Stimulated activated naive B cell treated with anti-CD40 and anti-IgM and Interleukin-4, amounts not matched to agents 10 μg/mL and 1 μg/mL and 100 μg/mL, for 72 hours (primary cell): Measurements from ENCODE around the gene GPR55.

Source experiments
- ATAC-seq, 2 donors: fragments of 150-1000 bp; cut with Tn5 transposase; replicated peaks; 2 replicates each; pipeline ENCODE4 v1.10.0; 2021; ENCODE audit warnings: moderate library complexity in 1 of 2
- DNase-seq: peaks from one replicate; pipeline ENCODE4 v3.0.0; 2021
- H3K27ac Mint-ChIP-seq: one replicate; pipeline ENCODE4 v1.8.0; 2022; ENCODE audit warnings: mild to moderate bottlenecking, mixed read lengths
- H3K27me3 Mint-ChIP-seq, 2 donors: one replicate each; pipeline ENCODE4 v1.8.0; 2022; ENCODE audit warnings: mixed read lengths in 2 of 2
- H3K36me3 Mint-ChIP-seq, 2 donors: one replicate each; pipeline ENCODE4 v1.8.0; 2022; ENCODE audit warnings: mixed read lengths in 2 of 2, mild to moderate bottlenecking in 1 of 2
- H3K4me1 Mint-ChIP-seq, 2 donors: one replicate each; pipeline ENCODE4 v1.8.0; 2022; ENCODE audit warnings: mixed read lengths in 2 of 2, mild to moderate bottlenecking in 1 of 2
- H3K4me3 Mint-ChIP-seq, 2 donors: one replicate each; pipeline ENCODE4 v1.8.0; 2022; ENCODE audit warnings: mild to moderate bottlenecking in 2 of 2, mixed read lengths in 2 of 2, moderate library complexity in 1 of 2
- H3K9me3 Mint-ChIP-seq, 2 donors: one replicate each; pipeline ENCODE4 v1.8.0; 2022; ENCODE audit warnings: mixed read lengths in 2 of 2, mild to moderate bottlenecking in 1 of 2

The GPR55 gene

GRCh38 chr2:230956827-230957755 lies 32.0 kb upstream of the GPR55 start:
- Mint-ChIP-seq H3K27ac (peak overlapping the region; percentile 91), H3K36me3 (no peaks in the 10 kb centered on the region), H3K9me3 (no peaks in the 10 kb centered on the region), H3K4me3 (peak overlapping the region; percentile 82 to 85), H3K4me1 (peaks cover 13 to 25% of the 10 kb centered on the region in 2 donors), H3K27me3 (peaks cover 42 to 72% of the 10 kb centered on the region in 2 donors)
- ATAC-seq (peak; percentile 80 to 87), DNase-seq (peak; percentile 31)

GRCh38 chr2:230955163-230955737 lies 30.2 kb upstream of the GPR55 start:
- Mint-ChIP-seq H3K4me3 (no peak overlapping the region), H3K4me1 (peaks cover 14 to 29% of the 10 kb centered on the region in 2 donors), H3K27ac (no peak overlapping the region), H3K36me3 (no peaks in the 10 kb centered on the region), H3K9me3 (no peaks in the 10 kb centered on the region), H3K27me3 (peaks cover 33 to 55% of the 10 kb centered on the region in 2 donors)
- DNase-seq (no peak), ATAC-seq (no peak)

GRCh38 chr2:230954746-230955145 lies 29.7 kb upstream of the GPR55 start:
- Mint-ChIP-seq H3K27me3 (peaks cover 28 to 50% of the 10 kb centered on the region in 2 donors), H3K36me3 (no peaks in the 10 kb centered on the region)

GRCh38 chr2:230953845-230954244 lies 28.8 kb upstream of the GPR55 start:
- ATAC-seq, result peak; percentile 30 to 59
- Mint-ChIP-seq H3K36me3 (no peaks in the 10 kb centered on the region), H3K4me3 (no peak overlapping the region), H3K27ac (peak overlapping the region; percentile 63), H3K4me1 (peaks cover 14 to 31% of the 10 kb centered on the region in 2 donors), H3K9me3 (no peaks in the 10 kb centered on the region), H3K27me3 (peaks cover 25 to 41% of the 10 kb centered on the region in 2 donors)
- peak; percentile 20 for DNase-seq

More at GRCh38 chr2:230954746-230955145, 29.7 kb upstream of the GPR55 start:
- H3K4me3 Mint-ChIP-seq, result no peak overlapping the region
- H3K4me1 Mint-ChIP-seq, result peaks cover 14 to 31% of the 10 kb centered on the region in 2 donors
- DNase-seq, result no peak
- H3K27ac Mint-ChIP-seq, result no peak overlapping the region
- ATAC-seq, result no peak
- H3K9me3 Mint-ChIP-seq, result no peaks in the 10 kb centered on the region

GRCh38 chr2:230952226-230952956 lies 27.3 kb upstream of the GPR55 start:
- ATAC-seq (no peak), DNase-seq (no peak)
- Mint-ChIP-seq H3K27me3 (peaks cover 15 to 29% of the 10 kb centered on the region in 2 donors), H3K27ac (no peak overlapping the region), H3K9me3 (no peaks in the 10 kb centered on the region), H3K4me1 (peaks cover 17 to 32% of the 10 kb centered on the region in 2 donors), H3K36me3 (no peaks in the 10 kb centered on the region), H3K4me3 (no peak overlapping the region)

- Mint-ChIP-seq H3K9me3 (no peaks in the 10 kb centered on the region), H3K4me1 (peaks cover 12 to 23% of the 10 kb centered on the region in 2 donors), H3K27me3 (peaks cover 6 to 20% of the 10 kb centered on the region in 2 donors), H3K4me3 (no peak overlapping the region), H3K36me3 (no peaks in the 10 kb centered on the region), H3K27ac (no peak overlapping the region)
- no peak for DNase-seq
- ATAC-seq, result no peak
Observed at GRCh38 chr2:230951396-230951795, 26.4 kb upstream of the GPR55 start.

GRCh38 chr2:230950874-230951339 lies 25.9 kb upstream of the GPR55 start:
- H3K4me1 Mint-ChIP-seq, result peaks cover 12 to 23% of the 10 kb centered on the region in 2 donors
- no peak for ATAC-seq
- H3K27ac Mint-ChIP-seq, result peak overlapping the region; percentile 44
- DNase-seq, result no peak
- H3K27me3 Mint-ChIP-seq, result peaks cover 6 to 20% of the 10 kb centered on the region in 2 donors
- H3K9me3 Mint-ChIP-seq, result no peaks in the 10 kb centered on the region
- no peak overlapping the region for H3K4me3 Mint-ChIP-seq
- no peaks in the 10 kb centered on the region for H3K36me3 Mint-ChIP-seq

GRCh38 chr2:230949966-230950873 lies 25.2 kb upstream of the GPR55 start:
- Mint-ChIP-seq H3K9me3 (no peaks in the 10 kb centered on the region), H3K27ac (peak overlapping the region; percentile 44), H3K27me3 (peaks cover 3 to 16% of the 10 kb centered on the region in 2 donors), H3K4me3 (no peak overlapping the region), H3K36me3 (no peaks in the 10 kb centered on the region), H3K4me1 (peaks cover 10 to 23% of the 10 kb centered on the region in 2 donors)
- no peak for DNase-seq
- peak; percentile 51 to 73 for ATAC-seq

GRCh38 chr2:230947908-230948365 lies 22.9 kb upstream of the GPR55 start:
- H3K4me3 Mint-ChIP-seq, result no peak overlapping the region
- ATAC-seq (peak in 1 of 2 donors; percentile 38), DNase-seq (no peak)
- no peak overlapping the region for H3K27ac Mint-ChIP-seq
- H3K27me3 Mint-ChIP-seq, result peaks cover under 1 to 18% of the 10 kb centered on the region in 2 donors
- H3K4me1 Mint-ChIP-seq, result peaks cover 11 to 24% of the 10 kb centered on the region in 2 donors
- H3K9me3 Mint-ChIP-seq, result no peaks in the 10 kb centered on the region
- H3K36me3 Mint-ChIP-seq, result no peaks in the 10 kb centered on the region

GRCh38 chr2:230947235-230947576 lies 22.2 kb upstream of the GPR55 start:
- H3K9me3 Mint-ChIP-seq, result no peaks in the 10 kb centered on the region
- no peak overlapping the region for H3K27ac Mint-ChIP-seq
- H3K4me1 Mint-ChIP-seq, result peaks cover 13 to 24% of the 10 kb centered on the region in 2 donors
- ATAC-seq, result no peak
- no peak for DNase-seq
- H3K4me3 Mint-ChIP-seq, result no peak overlapping the region
- peaks cover 5 to 19% of the 10 kb centered on the region in 2 donors for H3K27me3 Mint-ChIP-seq
- no peaks in the 10 kb centered on the region for H3K36me3 Mint-ChIP-seq

GRCh38 chr2:230946429-230947234 lies 21.6 kb upstream of the GPR55 start:
- H3K4me1 Mint-ChIP-seq, result peaks cover 13 to 24% of the 10 kb centered on the region in 2 donors
- no peaks in the 10 kb centered on the region for H3K9me3 Mint-ChIP-seq
- H3K27me3 Mint-ChIP-seq, result peaks cover 10 to 25% of the 10 kb centered on the region in 2 donors
- ATAC-seq (no peak), DNase-seq (no peak)
- no peak overlapping the region for H3K4me3 Mint-ChIP-seq
- no peaks in the 10 kb centered on the region for H3K36me3 Mint-ChIP-seq
- H3K27ac Mint-ChIP-seq, result no peak overlapping the region

- ATAC-seq (no peak), DNase-seq (no peak)
- Mint-ChIP-seq H3K4me1 (peaks cover 12 to 18% of the 10 kb centered on the region in 2 donors), H3K27ac (no peak overlapping the region), H3K36me3 (no peaks in the 10 kb centered on the region), H3K27me3 (peaks cover 10 to 25% of the 10 kb centered on the region in 2 donors), H3K4me3 (no peak overlapping the region), H3K9me3 (no peaks in the 10 kb centered on the region)
Observed at GRCh38 chr2:230944757-230945372, 19.8 kb upstream of the GPR55 start.
